ENCODE data around the gene PORCN. TPM values are rescaled to one million over a fixed set of nuclear protein-coding genes. Genes with fewer than 3 reads are reported as not detected.

Gene PORCN
- total and polyA plus RNA-seq, 2 of the 4 experiments (the other 2 are of a cell fraction): 4.1 to 10.1 TPM

DNA sequence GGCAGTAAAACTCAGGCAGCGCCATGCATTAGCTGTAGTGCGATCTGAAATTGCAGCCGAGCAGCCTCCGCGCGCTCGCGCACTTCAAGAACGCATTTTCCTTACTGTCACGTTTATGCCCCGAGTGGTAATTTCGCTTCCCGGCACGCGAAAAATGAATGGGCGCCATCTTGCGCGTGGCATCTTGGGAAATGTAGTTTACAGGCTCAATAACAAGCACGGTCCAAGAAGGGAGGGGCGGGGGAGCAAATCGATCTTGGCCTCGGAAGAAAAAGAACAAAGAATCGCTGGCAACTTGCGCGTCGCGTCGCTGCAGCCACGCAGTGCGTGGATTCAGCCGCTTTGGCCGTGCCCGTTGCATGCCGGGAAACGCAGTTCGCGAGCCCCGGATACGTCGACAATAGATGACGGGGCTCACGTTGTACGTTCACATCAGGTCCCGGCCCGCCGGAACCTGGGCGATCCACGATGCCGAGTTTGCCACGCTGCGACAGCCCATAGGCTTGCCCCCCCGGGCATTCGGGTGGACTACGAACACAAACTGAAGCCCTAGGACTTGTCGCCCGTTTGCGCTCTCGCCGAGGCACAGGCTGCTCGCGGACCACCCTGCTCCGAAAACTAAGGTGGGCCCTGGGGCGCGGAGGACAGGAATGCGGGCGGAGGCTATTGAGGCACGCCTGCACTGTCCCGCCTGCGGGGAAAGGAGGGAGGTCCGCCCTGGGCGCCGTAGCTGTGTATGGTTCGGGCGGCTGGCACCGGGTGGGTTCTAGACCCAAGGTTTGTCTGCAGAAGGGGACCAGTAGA lies 32.8 kb upstream of the PORCN start, which contains the start of gene FTSJ1:
FTSJ1 (plus strand) TSS at position 426 of the 804 bp plus-strand sequence. CDS start 1,849 bp downstream, outside the sequence.
- H3K4ac ChIP-seq (ENCODE audit: low read depth, low read length): peak within 1 kb of the TSS; percentile 81
- ChIA-PET CTCF (interaction anchor here (0.6 kb wide), 1 partner anchor 588 kb away, joined by 3 read pairs; no protein-coding TSS in a partner anchor), POLR2A (ENCODE audit: unreplicated experiment) (no interaction called here)
- peaks cover 0 to 23% of the 10 kb centered on the region in 2 experiments; a peak in 2 of 4 replicates for H3K79me1 ChIP-seq (ENCODE audit: low read depth in 1 of 2, low read length in 2 of 2)
- no peak within 1 kb of the TSS for H2BK20ac ChIP-seq (ENCODE audit: low read depth, low read length)
- H3K56ac ChIP-seq (ENCODE audit: extremely low read depth, insufficient read depth, low read length): peak within 1 kb of the TSS; percentile 46; the same call in 1 of the 2 replicates
- H3K23ac ChIP-seq (ENCODE audit: low read depth, low read length): peak within 1 kb of the TSS; percentile 52; the same call in 1 of the 2 replicates
- in situ Hi-C loops (cut with MboI; ENCODE audit: low sequenced_read_pairs) (no loop called here), intact Hi-C loops (cut with micrococcal nuclease) (no loop called here), dilution Hi-C loops (cut with HindIII; ENCODE audit: low sequenced_read_pairs, unreplicated experiment) (no loop called here)
- peaks cover 7% of the 10 kb centered on the region for H3K9me1 ChIP-seq (ENCODE audit: insufficient read depth, low read length)
- peak within 1 kb of the TSS; percentile 71 for H3K14ac ChIP-seq (replicated peaks; ENCODE audit: low read depth, low read length)
- no peak within 1 kb of the TSS; the same call in 1 of the 2 replicates for H3K18ac ChIP-seq (ENCODE audit: low read depth, low read length)
- H4K20me1 ChIP-seq (ENCODE audit: insufficient read depth, low read length): no peaks in the 10 kb centered on the region; the same call in 1 of the 2 replicates
- H2AFZ ChIP-seq (replicated peaks; ENCODE audit: low read length, poor library complexity): peak within 1 kb of the TSS; percentile 92
- H2BK15ac ChIP-seq (ENCODE audit: low read depth, low read length): no peak within 1 kb of the TSS
- peak within 1 kb of the TSS; percentile 67; the same call in 1 of the 2 replicates for H4K5ac ChIP-seq (ENCODE audit: low read depth, low read length)
- H3K36me3 ChIP-seq (ENCODE audit: control insufficient read depth, insufficient read depth, low read length): peaks cover under 1% of the 10 kb centered on the region; the same call in 1 of the 2 replicates
- peak within 1 kb of the TSS; percentile 55 to 80 for H4K8ac ChIP-seq (ENCODE audit: low read depth in 2 of 2, low read length in 2 of 2)
- H2BK5ac ChIP-seq (ENCODE audit: low read depth, low read length, poor library complexity, severe bottlenecking): peak within 1 kb of the TSS; percentile 65
- peak within 1 kb of the TSS; percentile 77 for H2AK5ac ChIP-seq (ENCODE audit: low read depth, low read length)
- no peaks in the 10 kb centered on the region for H3K4me1 ChIP-seq (ENCODE audit: control insufficient read depth, insufficient read depth, low read length)
- ATAC-seq (ENCODE audit: low read depth): peak; percentile 97
- H4K91ac ChIP-seq (ENCODE audit: insufficient read depth, low read depth, low read length): peak within 1 kb of the TSS; percentile 64
- peak; percentile 93 for DNase-seq
- TF ChIP-seq CEBPB (IDR thresholded peaks at IDR 0.05; ENCODE audit: low read depth, low read length) (no peak), NFE2L2 (IDR thresholded peaks at IDR 0.05; ENCODE audit: low read depth, low read length) (no peak), SMC3 (IDR thresholded peaks at IDR 0.05; ENCODE audit: low read depth, low read length) (no peak), RFX5 (IDR thresholded peaks at IDR 0.05; ENCODE audit: low read depth, low read length) (no peak), BHLHE40 (IDR thresholded peaks at IDR 0.05; ENCODE audit: low read depth, low read length) (peak; percentile 90), MXI1 (IDR thresholded peaks at IDR 0.05; ENCODE audit: borderline replicate concordance, low read depth, low read length) (peak; percentile 76; the same call in 1 of the 2 replicates), MAZ (IDR thresholded peaks at IDR 0.05; ENCODE audit: borderline replicate concordance, low read depth, low read length) (peak; percentile 71), POLR2A (IDR thresholded peaks at IDR 0.05; ENCODE audit: low read depth, low read length) (peak; percentile 75)
- TF ChIP-seq, protein P1, sequence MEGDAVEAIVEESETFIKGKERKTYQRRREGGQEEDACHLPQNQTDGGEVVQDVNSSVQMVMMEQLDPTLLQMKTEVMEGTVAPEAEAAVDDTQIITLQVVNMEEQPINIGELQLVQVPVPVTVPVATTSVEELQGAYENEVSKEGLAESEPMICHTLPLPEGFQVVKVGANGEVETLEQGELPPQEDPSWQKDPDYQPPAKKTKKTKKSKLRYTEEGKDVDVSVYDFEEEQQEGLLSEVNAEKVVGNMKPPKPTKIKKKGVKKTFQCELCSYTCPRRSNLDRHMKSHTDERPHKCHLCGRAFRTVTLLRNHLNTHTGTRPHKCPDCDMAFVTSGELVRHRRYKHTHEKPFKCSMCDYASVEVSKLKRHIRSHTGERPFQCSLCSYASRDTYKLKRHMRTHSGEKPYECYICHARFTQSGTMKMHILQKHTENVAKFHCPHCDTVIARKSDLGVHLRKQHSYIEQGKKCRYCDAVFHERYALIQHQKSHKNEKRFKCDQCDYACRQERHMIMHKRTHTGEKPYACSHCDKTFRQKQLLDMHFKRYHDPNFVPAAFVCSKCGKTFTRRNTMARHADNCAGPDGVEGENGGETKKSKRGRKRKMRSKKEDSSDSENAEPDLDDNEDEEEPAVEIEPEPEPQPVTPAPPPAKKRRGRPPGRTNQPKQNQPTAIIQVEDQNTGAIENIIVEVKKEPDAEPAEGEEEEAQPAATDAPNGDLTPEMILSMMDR (conservative IDR thresholded peaks at IDR 0.05; ENCODE audit: low read depth, low read length): no peak
- H3K9me3 ChIP-seq (ENCODE audit: control insufficient read depth, insufficient read depth, low read length): no peaks in the 10 kb centered on the region
- H3K4me2 ChIP-seq (ENCODE audit: low read depth, low read length): peak within 1 kb of the TSS; percentile 86
- H3K27ac ChIP-seq (ENCODE audit: insufficient read depth, low read length): peak within 1 kb of the TSS; percentile 72
- peak within 1 kb of the TSS; percentile 60; the same call in 1 of the 2 replicates for H2BK120ac ChIP-seq (ENCODE audit: low read depth, low read length)
- 46% methylated on average over 58 of the region's 75 CpGs; no CpG with 5 or more reads in 1 of the 2 experiments for WGBS, 2 experiments (ENCODE audit: extremely low coverage in 2 of 2, insufficient read length in 1 of 2)
- peak within 1 kb of the TSS; percentile 97 for H2AK9ac ChIP-seq (replicated peaks; ENCODE audit: low read depth, low read length, poor library complexity)
- no peaks in the 10 kb centered on the region for H3K27me3 ChIP-seq (ENCODE audit: control insufficient read depth, insufficient read depth, low read length)
- peak within 1 kb of the TSS; percentile 82 for H3K4me3 ChIP-seq (ENCODE audit: insufficient read depth, low read depth, low read length)
- no TSS peak for BruUV-seq (replicated peaks)
- peak within 1 kb of the TSS; percentile 70 for H3K9ac ChIP-seq (ENCODE audit: low read depth, low read length)
